ENCODE data around the gene ABCA1.
A peak's percentile ranks its signal among the peaks of the same experiment; 100 is the strongest.

The ABCA1 gene

GRCh38 chr9:104746798-104747197 is 181.2 kb downstream of the ABCA1 start:
- Mint-ChIP-seq H3K27ac (peak overlapping the region; percentile 86 to 97 (median 92)), H3K4me3 (peak overlapping the region; percentile 94 to 96 (median 94)), H3K4me1 (peaks cover 16% of the 10 kb centered on the region), H3K27me3 (ENCODE audit: low read depth) (no peaks in the 10 kb centered on the region), H3K36me3 (ENCODE audit: low read depth) (peaks cover 3% of the 10 kb centered on the region), H3K9me3 (no peaks in the 10 kb centered on the region)
- TF ChIP-seq CTCF (IDR thresholded peaks at IDR 0.05; ENCODE audit: unreplicated experiment in 3 of 3): no peak

- no peak for TF ChIP-seq CTCF (IDR thresholded peaks at IDR 0.05; ENCODE audit: unreplicated experiment in 3 of 3)
- Mint-ChIP-seq H3K9me3 (no peaks in the 10 kb centered on the region), H3K4me3 (peak overlapping the region in 2 of 3 experiments; percentile 42 to 94), H3K36me3 (ENCODE audit: low read depth) (peaks cover 3% of the 10 kb centered on the region), H3K27ac (no peak overlapping the region), H3K27me3 (ENCODE audit: low read depth) (no peaks in the 10 kb centered on the region), H3K4me1 (peaks cover 16% of the 10 kb centered on the region)
Measured at GRCh38 chr9:104746285-104746684, 181.7 kb downstream of the ABCA1 start.

GRCh38 chr9:104745852-104746251 is 182.1 kb downstream of the ABCA1 start:
- Mint-ChIP-seq H3K9me3 (no peaks in the 10 kb centered on the region), H3K36me3 (ENCODE audit: low read depth) (peaks cover 3% of the 10 kb centered on the region), H3K4me1 (peaks cover 16% of the 10 kb centered on the region), H3K27me3 (ENCODE audit: low read depth) (no peaks in the 10 kb centered on the region), H3K4me3 (peak overlapping the region; percentile 43 to 67 (median 55)), H3K27ac (no peak overlapping the region)
- no peak for TF ChIP-seq CTCF (IDR thresholded peaks at IDR 0.05; ENCODE audit: unreplicated experiment in 3 of 3)

- peaks cover 10% of the 10 kb centered on the region for H3K4me1 Mint-ChIP-seq
- H3K36me3 Mint-ChIP-seq (ENCODE audit: low read depth): no peaks in the 10 kb centered on the region
- peak; percentile 75 to 83 (median 76) for TF ChIP-seq CTCF (IDR thresholded peaks at IDR 0.05; ENCODE audit: unreplicated experiment in 3 of 3)
- H3K27me3 Mint-ChIP-seq (ENCODE audit: low read depth): no peaks in the 10 kb centered on the region
- no peaks in the 10 kb centered on the region for H3K9me3 Mint-ChIP-seq
- peak overlapping the region in 1 of 3 experiments; percentile 0 for H3K4me3 Mint-ChIP-seq
- no peak overlapping the region for H3K27ac Mint-ChIP-seq
Measured at GRCh38 chr9:104743376-104743985, 184.5 kb downstream of the ABCA1 start.

GRCh38 chr9:104740621-104741020 is 187.3 kb downstream of the ABCA1 start:
- no peak overlapping the region for H3K4me3 Mint-ChIP-seq
- TF ChIP-seq CTCF (IDR thresholded peaks at IDR 0.05; ENCODE audit: unreplicated experiment in 3 of 3): no peak
- no peaks in the 10 kb centered on the region for H3K9me3 Mint-ChIP-seq
- H3K27ac Mint-ChIP-seq: no peak overlapping the region
- H3K4me1 Mint-ChIP-seq: no peaks in the 10 kb centered on the region
- no peaks in the 10 kb centered on the region for H3K27me3 Mint-ChIP-seq (ENCODE audit: low read depth)
- H3K36me3 Mint-ChIP-seq (ENCODE audit: low read depth): no peaks in the 10 kb centered on the region

- H3K9me3 Mint-ChIP-seq: no peaks in the 10 kb centered on the region
- H3K4me1 Mint-ChIP-seq: no peaks in the 10 kb centered on the region
- H3K36me3 Mint-ChIP-seq (ENCODE audit: low read depth): no peaks in the 10 kb centered on the region
- no peaks in the 10 kb centered on the region for H3K27me3 Mint-ChIP-seq (ENCODE audit: low read depth)
- no peak overlapping the region for H3K4me3 Mint-ChIP-seq
- TF ChIP-seq CTCF (IDR thresholded peaks at IDR 0.05; ENCODE audit: unreplicated experiment in 3 of 3): no peak
- no peak overlapping the region for H3K27ac Mint-ChIP-seq
Measured at GRCh38 chr9:104738452-104738851, 189.5 kb downstream of the ABCA1 start.

Measured in nephron (organoid).